Globus pallidus (tissue), 1 donor: ENCODE results near the gene RHBDL1.
A peak's percentile ranks its signal among the peaks of the same experiment; 100 is the strongest.

Experiments
- DNase-seq: peaks from one replicate; pipeline ENCODE4 v3.0.0-alpha.2; 2015; ENCODE audit warnings: low spot score

Gene RHBDL1

GRCh38 chr16:637081-638018, 38.1 kb upstream of the RHBDL1 start:
- DNase-seq, result peak; percentile 63

- no peak for DNase-seq
Observed at GRCh38 chr16:638034-638543, 37.4 kb upstream of the RHBDL1 start.

GRCh38 chr16:638836-639235, 36.6 kb upstream of the RHBDL1 start:
- DNase-seq, result no peak

GRCh38 chr16:640614-641013, 34.9 kb upstream of the RHBDL1 start:
- DNase-seq, result no peak

- DNase-seq, result peak; percentile 68
Observed at GRCh38 chr16:641326-642188, 33.9 kb upstream of the RHBDL1 start, which contains the start of gene MCRIP2. Gene MCRIP2, plus strand, starts transcription at chr16:641828. Its CDS starts 164 bp downstream, at chr16:641992.

GRCh38 chr16:642189-643049, 33.1 kb upstream of the RHBDL1 start:
- DNase-seq, result no peak

- DNase-seq, result no peak
Observed at GRCh38 chr16:643050-643368, 32.5 kb upstream of the RHBDL1 start.

- DNase-seq, result no peak
Observed at GRCh38 chr16:644556-644955, 30.9 kb upstream of the RHBDL1 start.

GRCh38 chr16:645852-646678, 29.4 kb upstream of the RHBDL1 start:
- DNase-seq, result no peak

GRCh38 chr16:646679-647172, 28.7 kb upstream of the RHBDL1 start:
- DNase-seq, result no peak

- no peak for DNase-seq
Observed at GRCh38 chr16:647173-647902, 28.1 kb upstream of the RHBDL1 start.

GRCh38 chr16:648071-648780, 27.2 kb upstream of the RHBDL1 start:
- DNase-seq, result no peak

GRCh38 chr16:648781-649589, 26.5 kb upstream of the RHBDL1 start, which contains the start of gene WDR90:
Gene WDR90, plus strand, starts transcription at chr16:649365. Its CDS starts 52 bp downstream, at chr16:649417.
- peak; percentile 89 for DNase-seq

GRCh38 chr16:649631-650030, 25.8 kb upstream of the RHBDL1 start:
- no peak for DNase-seq

- DNase-seq, result no peak
Observed at GRCh38 chr16:651844-652243, 23.6 kb upstream of the RHBDL1 start.

GRCh38 chr16:652454-653305, 22.8 kb upstream of the RHBDL1 start:
- no peak for DNase-seq

GRCh38 chr16:654034-654433, 21.4 kb upstream of the RHBDL1 start:
- no peak for DNase-seq
